Esophagus (tissue), 2 donors: ENCODE measurements around the gene GLIS2. TPM values are rescaled to one million over a fixed set of nuclear protein-coding genes. Genes with fewer than 3 reads are reported as not detected.

Source experiments
- H3K27ac ChIP-seq, 2 donors: one replicate each; pipeline ENCODE4 v1.5.1; 2013; ENCODE audit warnings: low read depth in 2 of 2, mild to moderate bottlenecking in 2 of 2, inconsistent platforms in 1 of 2, low read length in 1 of 2, moderate library complexity in 1 of 2
- H3K27me3 ChIP-seq, 2 donors: one replicate each; pipeline ENCODE4 v1.6.1; 2013; ENCODE audit warnings: low read length in 2 of 2, control low read depth in 1 of 2, mild to moderate bottlenecking in 1 of 2; ENCODE audit not compliant: insufficient read depth in 2 of 2, control insufficient read depth in 1 of 2
- H3K36me3 ChIP-seq, 2 donors: one replicate each; pipeline ENCODE4 v1.6.1; 2013; ENCODE audit warnings: low read length in 1 of 2; ENCODE audit not compliant: control insufficient read depth in 2 of 2, insufficient read depth in 2 of 2
- H3K4me1 ChIP-seq, 2 donors: one replicate each; pipeline ENCODE4 v1.6.1; 2013; ENCODE audit warnings: low read length in 1 of 2; ENCODE audit not compliant: control insufficient read depth in 2 of 2, insufficient read depth in 2 of 2
- H3K4me3 ChIP-seq, 2 donors: one replicate each; pipeline ENCODE4 v1.5.1; 2013; ENCODE audit warnings: low read length in 2 of 2, mild to moderate bottlenecking in 2 of 2, low read depth in 1 of 2, moderate library complexity in 1 of 2
- H3K9me3 ChIP-seq, 2 donors: one replicate each; pipeline ENCODE4 v1.6.1; 2013; ENCODE audit warnings: mild to moderate bottlenecking in 2 of 2, low read depth in 1 of 2, low read length in 1 of 2, moderate library complexity in 1 of 2; ENCODE audit not compliant: control insufficient read depth in 2 of 2, insufficient read depth in 1 of 2
- WGBS, 2 donors: extraction: QIAGEN DNeasy Blood & Tissue Kit; methylation state at CpG; one replicate each; pipeline ENCODE4 v1.1.7; 2013; 5-methylcytosine and 5-hydroxymethylcytosine counted together
- polyA plus RNA-seq, 2 donors: library from polyadenylated mRNA; stranded (reverse); fragments of 200-250 nt; gene quantifications; one replicate each; pipeline ENCODE4 v1.2.3, GENCODE V29; 2013
- donor health status: healthy with polysubstance abuse.
- donor health status: Bipolar disorder and iron deficiency.

Gene GLIS2
- polyA plus RNA-seq, 2 donors, result 1.2 to 1.6 TPM

GRCh38 chr16:4349332-4349731, 33.5 kb downstream of the GLIS2 start:
- 97 to 98% methylated on average over 5 of the region's 5 CpGs for WGBS, 2 donors
- H3K36me3 ChIP-seq, result peaks cover 0 to 4% of the 10 kb centered on the region in 2 donors
- H3K27me3 ChIP-seq, result no peaks in the 10 kb centered on the region
- no peak overlapping the region for H3K27ac ChIP-seq
- H3K4me3 ChIP-seq, result no peak overlapping the region
- peaks cover 0 to 1% of the 10 kb centered on the region in 2 donors for H3K9me3 ChIP-seq
- peaks cover 4 to 9% of the 10 kb centered on the region in 2 donors for H3K4me1 ChIP-seq

DNA sequence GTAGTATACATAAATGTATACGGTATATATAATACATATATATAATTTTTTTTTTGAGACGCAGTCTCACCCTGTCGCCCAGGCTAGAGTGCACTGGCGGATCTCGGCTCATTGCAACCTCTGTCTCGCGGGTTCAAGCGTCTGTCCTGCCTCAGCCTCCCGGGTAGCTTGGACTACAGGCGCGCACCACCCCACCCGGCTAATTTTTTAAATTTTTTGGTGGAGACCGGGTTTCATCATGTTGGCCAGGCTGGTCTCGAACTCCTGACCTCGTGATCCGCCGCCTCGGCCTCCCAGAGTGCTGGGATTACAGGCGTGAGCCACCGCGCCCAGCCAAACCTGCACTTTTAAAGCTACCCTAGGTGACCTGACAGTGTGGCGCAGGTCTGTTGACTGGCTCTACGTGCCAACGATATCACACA, 34.5 kb downstream of the GLIS2 start:
- WGBS, 2 donors, result 30 to 31% methylated on average over 24 of the region's 24 CpGs
- Histone ChIP-seq H3K27ac (peak overlapping the region; percentile 89), H3K36me3 (peaks cover 0 to 8% of the 10 kb centered on the region in 2 donors), H3K4me1 (peaks cover 3 to 4% of the 10 kb centered on the region in 2 donors), H3K4me3 (peak overlapping the region; percentile 92 to 97), H3K9me3 (peaks cover 0 to 1% of the 10 kb centered on the region in 2 donors), H3K27me3 (no peaks in the 10 kb centered on the region)

- Histone ChIP-seq H3K4me3 (peak within 1 kb of the TSS; percentile 92 to 97), H3K27me3 (no peaks in the 10 kb centered on the region), H3K36me3 (peaks cover 0 to 8% of the 10 kb centered on the region in 2 donors), H3K27ac (peak within 1 kb of the TSS; percentile 89), H3K4me1 (peaks cover 3 to 4% of the 10 kb centered on the region in 2 donors), H3K9me3 (no peaks in the 10 kb centered on the region)
- WGBS, 2 donors, result 0 to 1% methylated on average over 67 to 81 of the region's 81 CpGs
Observed at GRCh38 chr16:4350787-4351659, 35.2 kb downstream of the GLIS2 start, which contains the start of gene PAM16. Gene PAM16 (minus strand): TSS chr16:4351321. CDS start chr16:4351234, 87 bp downstream.

DNA sequence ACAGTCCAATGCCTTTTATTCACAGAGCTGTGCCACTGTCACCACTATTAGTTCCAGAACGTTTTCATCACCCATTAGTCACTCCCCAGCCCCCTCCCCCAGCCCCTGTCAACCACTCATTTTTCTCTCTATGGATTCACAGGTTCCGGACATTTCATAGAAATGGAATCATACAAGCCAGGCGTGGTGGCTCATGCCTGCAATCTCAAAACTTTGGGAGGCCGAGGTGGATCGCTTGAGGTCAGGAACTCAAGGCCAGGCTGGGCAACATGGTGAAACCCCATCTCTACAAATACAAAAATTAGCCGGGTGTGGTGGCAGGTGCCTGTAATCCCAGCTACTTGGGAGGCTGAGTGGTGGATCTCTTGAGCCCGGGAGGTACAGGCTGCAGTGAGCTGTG, 36.0 kb downstream of the GLIS2 start:
- Histone ChIP-seq H3K4me3 (no peak overlapping the region), H3K27me3 (no peaks in the 10 kb centered on the region), H3K4me1 (peaks cover 3 to 4% of the 10 kb centered on the region in 2 donors), H3K27ac (no peak overlapping the region), H3K36me3 (peaks cover 0 to 8% of the 10 kb centered on the region in 2 donors), H3K9me3 (no peaks in the 10 kb centered on the region)
- WGBS, 2 donors, result 77 to 79% methylated on average over 7 of the region's 7 CpGs

DNA sequence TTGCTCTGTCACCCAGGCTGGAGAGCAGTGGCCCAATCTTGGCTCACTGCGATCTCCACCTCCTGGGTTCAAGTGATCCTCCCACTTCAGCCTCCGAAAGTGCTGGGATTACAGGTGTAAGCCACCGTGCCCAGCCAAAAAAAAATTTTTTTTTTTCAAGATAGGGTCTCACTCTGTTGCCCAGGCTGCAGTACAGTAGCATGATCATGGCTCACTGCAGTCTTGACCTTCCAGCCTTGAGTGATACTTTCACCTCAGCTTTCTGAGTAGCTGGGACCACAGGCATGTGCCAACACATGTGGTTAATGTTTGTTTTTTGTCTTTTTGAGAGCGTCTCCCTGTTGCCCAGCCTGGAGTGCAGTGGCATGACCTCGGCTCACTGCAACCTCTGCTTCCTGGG, 37.0 kb downstream of the GLIS2 start:
- Histone ChIP-seq H3K9me3 (no peaks in the 10 kb centered on the region), H3K4me1 (peaks cover 0 to 4% of the 10 kb centered on the region in 2 donors), H3K27ac (no peak overlapping the region), H3K4me3 (no peak overlapping the region), H3K36me3 (peaks cover 0 to 5% of the 10 kb centered on the region in 2 donors), H3K27me3 (no peaks in the 10 kb centered on the region)
- WGBS, 2 donors, result 87 to 90% methylated on average over 5 of the region's 5 CpGs

- 86 to 94% methylated on average over 4 of the region's 4 CpGs for WGBS, 2 donors
- Histone ChIP-seq H3K9me3 (no peaks in the 10 kb centered on the region), H3K4me3 (no peak overlapping the region), H3K27me3 (no peaks in the 10 kb centered on the region), H3K4me1 (peaks cover 0 to 4% of the 10 kb centered on the region in 2 donors), H3K27ac (no peak overlapping the region), H3K36me3 (peaks cover 0 to 8% of the 10 kb centered on the region in 2 donors)
Observed at GRCh38 chr16:4353675-4354074, 37.8 kb downstream of the GLIS2 start.

DNA sequence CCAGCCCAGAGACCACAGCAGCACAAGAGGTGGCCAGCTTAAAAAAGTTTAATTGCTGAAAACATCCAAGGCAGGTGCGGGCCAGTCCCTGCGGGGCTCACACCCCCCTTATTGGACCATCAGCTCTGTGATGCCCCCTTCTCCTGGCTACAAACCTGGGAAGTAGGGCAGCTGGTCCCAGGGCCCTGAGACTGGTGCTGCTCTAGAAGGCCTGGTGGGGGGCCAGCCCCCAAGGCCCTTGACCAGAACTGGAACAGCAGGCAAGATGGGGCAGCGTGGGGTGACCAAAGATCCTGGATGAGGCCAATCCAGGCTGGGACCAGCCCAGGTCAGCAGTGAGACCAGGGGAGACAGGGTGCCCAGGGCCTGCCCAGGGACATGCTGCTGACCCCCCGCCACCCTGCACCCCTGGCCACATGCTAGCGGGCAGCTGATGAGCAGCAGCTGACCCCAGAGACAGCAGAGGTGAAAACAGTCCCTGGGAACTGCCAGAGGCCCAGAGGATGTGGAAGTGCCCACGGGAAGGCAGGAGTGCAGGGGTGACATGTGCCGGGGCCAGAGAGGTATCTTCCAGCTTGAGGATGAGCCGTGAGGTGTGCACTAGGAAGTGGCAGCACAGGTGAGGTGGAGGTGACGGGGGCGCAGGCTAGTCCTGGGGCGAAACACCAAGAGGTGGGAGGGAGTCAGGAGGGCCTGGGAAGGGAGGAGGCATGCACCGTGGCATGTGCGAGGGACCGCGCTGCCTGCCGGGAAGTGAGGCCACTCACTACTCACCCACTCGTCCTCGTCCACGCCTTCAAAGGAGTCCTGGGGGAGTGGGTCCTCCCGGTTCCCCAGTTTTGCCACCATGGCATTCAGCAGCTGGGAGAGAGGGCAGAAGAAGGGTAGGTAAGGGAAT, 38.9 kb downstream of the GLIS2 start:
- WGBS, 2 donors, result 92 to 94% methylated on average over 20 of the region's 20 CpGs
- Histone ChIP-seq H3K27ac (no peak overlapping the region), H3K36me3 (peaks cover 0 to 8% of the 10 kb centered on the region in 2 donors), H3K9me3 (no peaks in the 10 kb centered on the region), H3K27me3 (no peaks in the 10 kb centered on the region), H3K4me3 (no peak overlapping the region), H3K4me1 (peaks cover 0 to 4% of the 10 kb centered on the region in 2 donors)

DNA sequence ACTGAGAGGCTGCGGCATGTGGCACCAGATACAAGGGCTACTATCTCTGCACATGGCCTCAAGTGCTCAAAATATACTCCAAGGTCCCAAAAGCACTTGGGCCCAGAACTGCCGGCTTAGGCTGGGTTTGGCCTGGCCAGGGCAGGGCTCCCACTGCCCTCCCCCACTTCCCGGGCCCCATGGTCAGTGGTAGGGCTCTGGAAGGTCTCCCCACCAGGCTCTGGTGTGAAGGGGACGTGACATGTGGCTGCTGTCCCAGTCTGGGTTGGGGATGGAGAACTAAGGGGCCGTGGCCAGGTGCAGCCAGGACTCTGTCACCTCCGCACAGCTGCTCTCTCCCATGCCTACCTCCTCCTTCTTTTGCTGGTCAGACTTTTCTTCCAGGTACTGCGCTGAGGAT, 41.0 kb downstream of the GLIS2 start:
- Histone ChIP-seq H3K4me1 (peaks cover 2 to 3% of the 10 kb centered on the region in 2 donors), H3K9me3 (no peaks in the 10 kb centered on the region), H3K27ac (no peak overlapping the region), H3K36me3 (peaks cover 0 to 23% of the 10 kb centered on the region in 2 donors), H3K27me3 (no peaks in the 10 kb centered on the region), H3K4me3 (no peak overlapping the region)
- 95 to 96% methylated on average over 7 of the region's 7 CpGs for WGBS, 2 donors

DNA sequence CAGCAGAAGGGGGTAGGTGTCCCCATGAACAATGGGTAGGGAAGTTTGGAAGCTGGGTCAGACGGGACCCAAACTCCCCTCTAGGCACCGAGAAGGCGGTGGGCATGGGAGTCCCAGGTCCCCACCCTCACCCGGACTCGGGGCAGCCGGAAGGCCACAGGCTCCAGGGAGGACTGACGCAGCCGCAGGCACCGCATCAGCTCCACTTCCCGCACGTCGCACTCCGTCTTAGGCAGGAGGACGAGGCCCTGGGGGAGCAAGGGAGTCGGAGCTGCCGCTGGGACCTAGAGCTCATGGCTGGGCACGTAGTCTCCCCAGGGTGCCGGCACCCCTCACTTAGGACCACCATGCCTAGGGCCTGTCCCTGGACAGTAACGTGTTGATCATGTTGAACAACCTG, 42.4 kb downstream of the GLIS2 start:
- Histone ChIP-seq H3K4me1 (peaks cover 3 to 6% of the 10 kb centered on the region in 2 donors), H3K9me3 (no peaks in the 10 kb centered on the region), H3K27ac (no peak overlapping the region), H3K4me3 (no peak overlapping the region), H3K36me3 (peaks cover 0 to 29% of the 10 kb centered on the region in 2 donors), H3K27me3 (no peaks in the 10 kb centered on the region)
- 94 to 96% methylated on average over 19 of the region's 19 CpGs for WGBS, 2 donors
